CD8-positive, alpha-beta memory T cell (primary cell): ENCODE results near the gene VSNL1. TPM values are rescaled to one million over a fixed set of nuclear protein-coding genes. Genes with fewer than 3 reads are reported as not detected.

Experiments used
- CTCF ChIA-PET: fragments of 350-600 bp; sonication (Branson Sonifier 250); formaldehyde crosslinking; loops from one replicate; lab custom pipeline; 2021; ENCODE audit warnings: antibody characterized with exemption; lab: Charles Lee
- POLR2A ChIA-PET: fragments of 350-600 bp; sonication (Branson Sonifier 250); formaldehyde crosslinking; loops from one replicate; lab custom pipeline; 2021; ENCODE audit warnings: antibody characterized with exemption; lab: Charles Lee
- DNase-seq, 5 donors: peaks; one replicate each; pipeline versions ENCODE4 v3.0.0 to v3.0.0-alpha.2; 2020 to 2022; ENCODE audit warnings: mixed read lengths in 1 of 5
- H3K27ac ChIP-seq: one replicate; pipeline ENCODE4 v1.7.0; 2013; ENCODE audit warnings: low read depth, mild to moderate bottlenecking, low read length, moderate library complexity
- H3K27me3 ChIP-seq: 2 replicates; pipeline ENCODE4 v1.7.0; 2013; ENCODE audit warnings: low read length, mild to moderate bottlenecking; ENCODE audit not compliant: insufficient read depth, poor library complexity, severe bottlenecking
- H3K36me3 ChIP-seq: 2 replicates; pipeline ENCODE4 v1.7.0; 2013; ENCODE audit warnings: mild to moderate bottlenecking, low read length, moderate library complexity; ENCODE audit not compliant: insufficient read depth
- H3K4me1 ChIP-seq: 2 replicates; pipeline ENCODE4 v1.7.0; 2013; ENCODE audit warnings: mild to moderate bottlenecking, low read length, moderate library complexity; ENCODE audit not compliant: insufficient read depth
- H3K4me3 ChIP-seq: 2 replicates; pipeline ENCODE4 v1.7.0; 2013; ENCODE audit warnings: mild to moderate bottlenecking, low read length
- H3K9me3 ChIP-seq: 2 replicates; pipeline ENCODE4 v1.7.0; 2013; ENCODE audit warnings: mild to moderate bottlenecking, low read length
- H3K27ac Mint-ChIP-seq, 8 donors: one replicate each; pipeline ENCODE4 v1.8.0; 2020 to 2021; ENCODE audit warnings: mixed read lengths in 8 of 8, mild to moderate bottlenecking in 6 of 8, inconsistent platforms in 3 of 8, moderate library complexity in 3 of 8
- H3K27me3 Mint-ChIP-seq, 2 donors: one replicate each; pipeline ENCODE4 v1.8.0; 2020 to 2021; ENCODE audit warnings: mixed read lengths in 2 of 2, mild to moderate bottlenecking in 1 of 2, moderate library complexity in 1 of 2
- H3K36me3 Mint-ChIP-seq, 3 donors: one replicate each; pipeline ENCODE4 v1.8.0; 2020 to 2021; ENCODE audit warnings: mixed read lengths in 3 of 3, inconsistent platforms in 1 of 3, mild to moderate bottlenecking in 1 of 3
- H3K4me1 Mint-ChIP-seq, 3 donors: one replicate each; pipeline ENCODE4 v1.8.0; 2020 to 2021; ENCODE audit warnings: mixed read lengths in 3 of 3, inconsistent platforms in 1 of 3, mild to moderate bottlenecking in 1 of 3
- H3K4me3 Mint-ChIP-seq, 7 donors: one replicate each; pipeline ENCODE4 v1.8.0; 2020 to 2021; ENCODE audit warnings: mixed read lengths in 7 of 7, mild to moderate bottlenecking in 6 of 7, moderate library complexity in 4 of 7, inconsistent platforms in 2 of 7
- H3K9me3 Mint-ChIP-seq, 5 donors: one replicate each; pipeline ENCODE4 v1.8.0; 2020 to 2022; ENCODE audit warnings: mixed read lengths in 5 of 5, mild to moderate bottlenecking in 3 of 5, moderate library complexity in 2 of 5, inconsistent platforms in 1 of 5
- polyA plus RNA-seq: library from polyadenylated mRNA; unstranded; fragments of 300-500 nt; fragmentation: Illumina TruSeq; gene quantifications from one replicate; pipeline ENCODE4 v1.2.3, GENCODE V29; 2021
- total RNA-seq, 2 experiments: library from RNA; stranded (reverse); gene quantifications; one replicate each; pipeline ENCODE4 v1.2.3, GENCODE V29; 2021

Gene VSNL1
- total and polyA plus RNA-seq, 3 experiments from 2014 or later, result not detected

DNA sequence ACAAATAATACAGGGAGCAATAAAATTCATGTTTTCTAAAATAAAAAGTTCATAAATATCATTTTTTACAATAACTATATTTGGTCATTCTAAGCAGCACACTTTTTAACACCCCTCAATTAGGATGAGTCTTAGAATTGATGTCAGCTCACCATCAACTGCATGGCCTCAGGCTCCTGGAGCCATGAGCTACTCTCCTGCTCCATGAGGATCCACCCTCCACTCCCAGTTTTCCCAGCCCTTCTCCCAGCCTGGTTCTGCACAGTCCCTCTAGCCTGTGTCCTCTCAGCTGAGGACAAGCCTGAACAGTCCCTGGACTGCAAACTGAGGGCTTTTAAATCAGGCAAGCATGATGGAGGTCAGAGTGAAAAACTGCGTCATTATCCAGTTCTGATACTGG is 124.0 kb downstream of the VSNL1 start:
- CTCF ChIA-PET, result no interaction called here
- H3K27me3 Mint-ChIP-seq, result no peaks in the 10 kb centered on the region
- H3K4me3 Mint-ChIP-seq, result no peak overlapping the region
- H3K27ac ChIP-seq, result no peak overlapping the region
- no peaks in the 10 kb centered on the region for H3K9me3 ChIP-seq
- no peaks in the 10 kb centered on the region for H3K9me3 Mint-ChIP-seq
- no peaks in the 10 kb centered on the region for H3K27me3 ChIP-seq
- POLR2A ChIA-PET, result no interaction called here
- H3K27ac Mint-ChIP-seq, result no peak overlapping the region
- H3K4me3 ChIP-seq, result no peak overlapping the region
- no peak for DNase-seq
- H3K36me3 ChIP-seq, result peaks cover 5% of the 10 kb centered on the region
- peaks cover 18 to 57% (median 21%) of the 10 kb centered on the region in 3 donors for H3K36me3 Mint-ChIP-seq
- no peaks in the 10 kb centered on the region for H3K4me1 ChIP-seq
- peaks cover 0 to 2% (median 0%) of the 10 kb centered on the region in 3 donors for H3K4me1 Mint-ChIP-seq

DNA sequence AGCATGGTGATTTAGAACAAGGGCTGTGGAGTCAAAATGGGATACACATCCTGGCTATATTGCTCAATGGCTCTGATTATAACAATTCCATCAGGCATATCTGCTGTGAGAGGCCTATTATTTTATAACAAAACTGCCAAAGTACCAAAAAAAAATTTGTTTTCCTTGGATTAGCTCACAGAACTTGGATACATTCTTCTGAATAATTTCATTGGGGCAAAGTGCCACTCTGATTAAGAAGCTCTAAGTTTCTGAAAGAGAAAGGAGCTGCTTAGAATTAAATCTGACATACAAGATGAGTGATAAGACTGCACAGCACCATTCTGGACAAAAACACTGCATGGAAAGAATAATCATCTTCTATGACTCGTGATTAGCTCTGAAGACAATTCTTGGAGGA is 127.4 kb downstream of the VSNL1 start:
- POLR2A ChIA-PET, result no interaction called here
- H3K4me3 ChIP-seq, result no peak overlapping the region
- Mint-ChIP-seq H3K27me3 (no peaks in the 10 kb centered on the region), H3K4me3 (no peak overlapping the region), H3K27ac (no peak overlapping the region), H3K9me3 (no peaks in the 10 kb centered on the region), H3K4me1 (peaks cover 0 to 9% (median 8%) of the 10 kb centered on the region in 3 donors), H3K36me3 (peaks cover 19 to 55% (median 20%) of the 10 kb centered on the region in 3 donors)
- CTCF ChIA-PET, result no interaction called here
- peaks cover 13% of the 10 kb centered on the region for H3K36me3 ChIP-seq
- no peak overlapping the region for H3K27ac ChIP-seq
- no peaks in the 10 kb centered on the region for H3K4me1 ChIP-seq
- no peak for DNase-seq
- H3K27me3 ChIP-seq, result no peaks in the 10 kb centered on the region
- no peaks in the 10 kb centered on the region for H3K9me3 ChIP-seq

GRCh38 chr2:17672583-17673317 is 132.3 kb downstream of the VSNL1 start:
- H3K4me3 ChIP-seq, result no peak overlapping the region
- Mint-ChIP-seq H3K9me3 (no peaks in the 10 kb centered on the region), H3K4me1 (peaks cover 0 to 10% (median 10%) of the 10 kb centered on the region in 3 donors), H3K4me3 (no peak overlapping the region), H3K36me3 (peaks cover 15 to 45% (median 16%) of the 10 kb centered on the region in 3 donors), H3K27me3 (no peaks in the 10 kb centered on the region), H3K27ac (no peak overlapping the region)
- H3K36me3 ChIP-seq, result peaks cover 8% of the 10 kb centered on the region
- no peak overlapping the region for H3K27ac ChIP-seq
- ChIA-PET POLR2A (no interaction called here), CTCF (interaction anchor here (1.1 to 3.8 kb wide), 4 partner anchors 8 to 81 kb away, joined by 3 to 31 read pairs (median 4); partner anchors contain the start of genes GEN1 and SMC6)
- no peaks in the 10 kb centered on the region for H3K9me3 ChIP-seq
- DNase-seq, result no peak
- no peaks in the 10 kb centered on the region for H3K27me3 ChIP-seq
- no peaks in the 10 kb centered on the region for H3K4me1 ChIP-seq

- no peak overlapping the region for H3K4me3 Mint-ChIP-seq
- no peaks in the 10 kb centered on the region for H3K27me3 ChIP-seq
- H3K27me3 Mint-ChIP-seq, result no peaks in the 10 kb centered on the region
- peak overlapping the region in 2 of 8 donors; percentile 8 to 61 for H3K27ac Mint-ChIP-seq
- CTCF ChIA-PET, result no interaction called here
- peaks cover 8 to 42% (median 14%) of the 10 kb centered on the region in 3 donors for H3K36me3 Mint-ChIP-seq
- no peak overlapping the region for H3K4me3 ChIP-seq
- H3K9me3 Mint-ChIP-seq, result no peaks in the 10 kb centered on the region
- no peaks in the 10 kb centered on the region for H3K9me3 ChIP-seq
- peaks cover 0 to 10% (median 10%) of the 10 kb centered on the region in 3 donors for H3K4me1 Mint-ChIP-seq
- POLR2A ChIA-PET, result no interaction called here
- H3K27ac ChIP-seq, result no peak overlapping the region
- no peaks in the 10 kb centered on the region for H3K4me1 ChIP-seq
- no peak for DNase-seq
- peaks cover 6% of the 10 kb centered on the region for H3K36me3 ChIP-seq
Observed at GRCh38 chr2:17674817-17675216, 134.3 kb downstream of the VSNL1 start.

DNA sequence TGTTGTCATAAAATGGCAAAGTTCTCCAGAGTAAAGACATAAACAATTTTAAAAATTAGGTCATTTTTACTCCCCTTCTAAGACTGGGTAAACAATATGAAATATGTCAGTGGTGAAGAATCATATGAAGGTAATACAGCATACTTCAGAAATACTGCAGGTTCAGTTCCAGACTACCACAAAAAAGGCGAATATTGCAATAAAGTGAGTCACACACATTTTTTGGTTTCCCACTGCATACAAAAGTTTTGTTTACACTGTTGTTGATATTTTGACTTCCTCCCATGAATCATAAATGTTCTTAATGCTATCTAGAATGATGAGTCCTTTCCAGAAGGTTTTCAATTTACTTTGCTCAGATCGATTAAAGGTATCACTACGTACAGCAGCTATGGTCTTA is 139.6 kb downstream of the VSNL1 start:
- no peaks in the 10 kb centered on the region for H3K27me3 ChIP-seq
- H3K4me1 ChIP-seq, result no peaks in the 10 kb centered on the region
- Mint-ChIP-seq H3K36me3 (peaks cover 20 to 76% (median 30%) of the 10 kb centered on the region in 3 donors), H3K4me3 (no peak overlapping the region), H3K9me3 (no peaks in the 10 kb centered on the region), H3K4me1 (no peaks in the 10 kb centered on the region), H3K27ac (no peak overlapping the region), H3K27me3 (peaks cover 0 to 1% of the 10 kb centered on the region in 2 donors)
- no peak for DNase-seq
- ChIA-PET CTCF (interaction anchor here (1.7 kb wide), 1 partner anchor 9 kb away, joined by 4 read pairs; no protein-coding TSS in a partner anchor), POLR2A (no interaction called here)
- peaks cover 4% of the 10 kb centered on the region for H3K36me3 ChIP-seq
- H3K9me3 ChIP-seq, result no peaks in the 10 kb centered on the region
- H3K27ac ChIP-seq, result no peak overlapping the region
- no peak overlapping the region for H3K4me3 ChIP-seq

- no peak overlapping the region for H3K27ac Mint-ChIP-seq
- peaks cover 24 to 77% (median 33%) of the 10 kb centered on the region in 3 donors for H3K36me3 Mint-ChIP-seq
- H3K4me1 ChIP-seq, result no peaks in the 10 kb centered on the region
- H3K9me3 Mint-ChIP-seq, result no peaks in the 10 kb centered on the region
- ChIA-PET POLR2A (no interaction called here), CTCF (interaction anchor here (1.0 to 1.4 kb wide), 2 partner anchors 9 to 11 kb away, joined by 3 to 4 read pairs; no protein-coding TSS in a partner anchor)
- H3K4me3 Mint-ChIP-seq, result no peak overlapping the region
- peaks cover 0 to 1% of the 10 kb centered on the region in 2 donors for H3K27me3 Mint-ChIP-seq
- H3K27ac ChIP-seq, result no peak overlapping the region
- H3K9me3 ChIP-seq, result no peaks in the 10 kb centered on the region
- no peaks in the 10 kb centered on the region for H3K27me3 ChIP-seq
- H3K36me3 ChIP-seq, result peaks cover 4% of the 10 kb centered on the region
- H3K4me1 Mint-ChIP-seq, result no peaks in the 10 kb centered on the region
- H3K4me3 ChIP-seq, result no peak overlapping the region
- DNase-seq, result no peak
Observed at GRCh38 chr2:17682098-17682857, 141.8 kb downstream of the VSNL1 start.

GRCh38 chr2:17683981-17684380 is 143.5 kb downstream of the VSNL1 start:
- Mint-ChIP-seq H3K4me1 (no peaks in the 10 kb centered on the region), H3K27me3 (peaks cover 0 to 1% of the 10 kb centered on the region in 2 donors), H3K36me3 (peaks cover 27 to 79% (median 40%) of the 10 kb centered on the region in 3 donors), H3K9me3 (no peaks in the 10 kb centered on the region), H3K27ac (no peak overlapping the region), H3K4me3 (no peak overlapping the region)
- ChIA-PET CTCF (no interaction called here), POLR2A (no interaction called here)
- peaks cover 4% of the 10 kb centered on the region for H3K36me3 ChIP-seq
- H3K4me3 ChIP-seq, result no peak overlapping the region
- DNase-seq, result no peak
- no peaks in the 10 kb centered on the region for H3K27me3 ChIP-seq
- no peaks in the 10 kb centered on the region for H3K9me3 ChIP-seq
- H3K4me1 ChIP-seq, result no peaks in the 10 kb centered on the region
- H3K27ac ChIP-seq, result no peak overlapping the region

GRCh38 chr2:17688600-17688999 is 148.1 kb downstream of the VSNL1 start:
- H3K36me3 ChIP-seq, result no peaks in the 10 kb centered on the region
- Mint-ChIP-seq H3K36me3 (peaks cover 19 to 68% (median 32%) of the 10 kb centered on the region in 3 donors), H3K4me3 (no peak overlapping the region), H3K27me3 (no peaks in the 10 kb centered on the region), H3K27ac (no peak overlapping the region), H3K9me3 (no peaks in the 10 kb centered on the region), H3K4me1 (no peaks in the 10 kb centered on the region)
- H3K4me1 ChIP-seq, result no peaks in the 10 kb centered on the region
- H3K27me3 ChIP-seq, result no peaks in the 10 kb centered on the region
- no peak overlapping the region for H3K27ac ChIP-seq
- no peak for DNase-seq
- no peak overlapping the region for H3K4me3 ChIP-seq
- POLR2A ChIA-PET, result no interaction called here
- H3K9me3 ChIP-seq, result no peaks in the 10 kb centered on the region
- CTCF ChIA-PET, result no interaction called here
